ENCODE measurements around the gene GPR179. TPM values are rescaled to one million over a fixed set of nuclear protein-coding genes. Genes with fewer than 3 reads are reported as not detected.

The GPR179 gene
- not detected in 2 replicates for total RNA-seq

GRCh38 chr17:38343608-38344419, at the start of gene GPR179:
Gene GPR179 (minus strand): TSS chr17:38343956. CDS start chr17:38343789, 167 bp downstream.
- no peak for DNase-seq

GRCh38 chr17:38379448-38379847, 35.7 kb upstream of the GPR179 start:
- DNase-seq: no peak

DNA sequence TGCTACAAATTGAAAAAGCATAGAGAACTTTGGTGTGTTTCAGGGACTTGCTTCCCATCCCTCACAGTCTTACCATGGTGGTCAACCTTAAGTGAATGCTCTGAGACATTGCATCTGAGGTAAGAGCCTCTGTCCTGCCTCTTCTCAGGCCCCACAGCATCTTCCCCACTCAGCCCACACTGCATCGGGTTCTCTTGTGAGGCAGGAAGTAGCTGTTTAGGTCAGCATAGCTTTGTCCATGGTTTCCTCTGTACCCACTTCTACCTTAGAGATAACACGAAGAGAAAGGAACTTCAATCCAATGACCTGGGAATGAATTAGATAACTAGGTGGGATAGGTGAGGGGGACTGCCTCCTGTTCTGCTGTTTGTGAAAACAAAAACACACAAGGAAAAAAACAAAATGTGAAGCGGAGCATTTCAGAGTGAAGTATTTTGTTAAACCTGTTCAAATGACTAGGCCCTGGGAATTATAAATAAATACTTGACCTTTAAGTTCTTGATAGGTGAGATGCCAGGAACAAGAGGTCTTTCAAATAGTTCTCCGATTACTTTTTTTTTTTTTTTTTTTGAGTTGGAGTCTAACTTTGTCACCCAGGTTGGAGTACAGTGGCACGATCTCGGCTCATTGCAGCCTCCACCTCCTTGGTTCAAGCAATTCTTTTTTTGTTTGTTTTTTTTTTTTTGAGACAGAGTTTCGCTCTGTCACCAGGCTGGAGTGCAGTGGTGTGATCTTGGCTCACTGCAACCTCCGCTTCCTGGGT, 25.5 kb upstream of the GPR179 start:
- no peak for DNase-seq

DNA sequence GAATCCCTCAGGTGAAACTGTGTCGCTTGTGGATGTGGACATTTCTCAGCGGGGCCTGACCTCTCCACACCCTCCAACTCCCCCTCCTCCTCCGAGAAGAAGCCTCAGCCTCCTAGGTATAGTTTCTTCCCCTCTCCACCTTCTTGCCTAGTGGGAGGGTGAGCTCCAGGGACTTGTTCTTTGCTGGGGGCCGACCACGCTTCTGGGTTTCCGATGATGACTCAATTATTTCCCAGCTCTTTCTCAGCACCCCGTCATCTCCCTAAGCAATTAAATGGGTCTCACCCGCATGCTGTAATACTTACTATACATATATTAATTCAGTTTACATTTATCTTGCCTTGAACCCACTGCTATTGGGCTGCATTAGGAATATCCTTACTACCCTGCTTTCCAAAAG, 21.0 kb upstream of the GPR179 start:
- DNase-seq: no peak

DNA sequence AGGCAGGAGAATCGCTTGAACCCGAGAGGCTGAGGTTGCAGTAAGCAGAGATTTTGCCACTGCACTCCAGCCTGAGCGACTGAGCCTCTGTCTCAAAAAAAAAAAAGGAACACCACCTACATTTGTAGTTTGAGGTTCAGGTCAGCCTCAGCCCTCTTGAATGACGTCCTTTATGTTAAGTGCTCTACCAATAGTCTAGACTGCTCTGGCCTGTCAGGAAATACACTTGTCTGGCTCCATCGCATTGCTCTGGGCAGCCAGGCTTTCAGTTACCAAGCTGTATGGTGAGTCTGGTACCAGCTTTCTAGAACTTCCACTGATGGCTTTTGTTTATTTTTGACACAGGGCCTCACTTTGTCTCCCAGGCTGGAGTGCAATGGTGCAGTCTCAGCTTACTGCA, 19.3 kb upstream of the GPR179 start:
- no peak for DNase-seq

DNA sequence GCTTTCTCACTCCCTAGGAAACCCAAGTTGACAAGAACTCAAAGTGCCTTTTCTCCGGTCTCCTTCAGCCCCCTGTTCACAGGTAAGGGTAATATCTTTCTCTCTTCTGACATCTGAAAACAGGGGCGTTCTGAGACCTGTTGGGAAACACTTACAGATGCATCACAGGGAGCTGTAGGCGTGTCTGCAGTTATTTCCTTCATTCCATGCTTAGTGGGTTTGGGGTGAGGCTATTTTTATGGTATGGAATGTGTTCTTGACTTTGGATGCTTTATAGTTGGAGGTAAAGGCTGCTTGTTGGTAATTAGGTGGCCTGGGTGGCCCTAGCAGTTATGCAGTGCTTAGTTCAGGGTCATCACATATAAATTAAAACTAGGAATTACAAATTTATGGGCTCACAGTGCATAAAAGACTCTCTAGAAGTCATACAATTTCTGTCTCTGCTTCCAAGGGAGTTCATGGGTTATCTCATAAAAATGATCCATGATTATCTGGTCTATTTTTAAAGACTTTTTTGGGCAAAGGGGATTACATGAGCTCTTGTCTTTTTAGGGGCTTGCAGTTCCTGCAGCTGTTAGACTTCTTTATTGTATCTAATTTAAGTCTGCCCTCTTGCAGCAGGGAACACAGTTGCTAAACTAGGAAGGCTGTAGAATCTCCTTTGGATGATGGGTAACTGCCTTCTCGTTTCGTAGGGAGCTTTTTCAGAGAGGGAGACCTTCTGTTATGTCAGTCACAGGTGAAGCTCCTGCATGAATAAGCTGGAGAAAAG, 18.1 kb upstream of the GPR179 start:
- DNase-seq: no peak

DNA sequence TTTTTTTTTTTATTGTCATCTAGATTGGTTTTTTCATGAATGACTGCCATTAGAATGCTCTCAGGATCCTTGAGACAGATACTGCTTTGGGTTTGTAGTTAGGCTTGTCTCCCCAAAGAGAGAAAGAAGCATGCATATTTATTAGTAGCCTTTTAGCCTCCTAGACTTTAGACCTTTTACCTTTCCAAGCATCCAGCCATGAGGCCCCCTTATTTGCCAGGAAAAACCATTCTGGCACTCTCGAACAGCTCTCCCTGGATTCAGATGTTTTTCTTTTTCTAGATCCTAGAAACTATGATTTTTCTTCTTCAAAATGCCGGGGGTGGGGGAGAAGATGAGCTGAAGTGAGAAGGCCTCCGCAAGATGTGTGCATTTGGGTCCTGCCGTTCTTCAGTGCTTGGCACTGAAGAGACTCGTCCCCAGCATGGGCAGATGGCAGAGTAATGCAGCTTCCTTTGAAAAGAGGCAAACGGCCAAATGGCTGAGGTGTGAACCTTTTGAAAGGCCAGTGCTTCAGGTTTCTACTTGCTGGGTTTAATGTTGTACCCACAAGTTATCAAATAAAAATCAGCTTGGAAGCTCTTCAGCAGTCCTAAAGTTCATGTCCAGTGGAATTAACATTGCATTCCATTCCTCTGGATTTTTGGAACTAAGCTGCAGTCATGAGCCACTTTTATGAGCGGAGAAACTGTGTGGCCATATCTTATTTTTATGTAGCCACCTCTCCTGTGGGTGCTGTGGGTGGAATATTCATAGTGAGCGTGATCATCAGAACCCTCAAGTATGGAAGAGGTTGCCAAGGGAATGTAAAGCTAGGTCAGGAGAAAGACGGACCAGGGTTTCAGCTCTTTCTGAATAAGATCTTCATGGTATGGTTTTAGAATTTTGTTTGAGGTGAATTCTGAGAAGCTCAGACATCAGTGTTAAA, 15.1 kb upstream of the GPR179 start:
- no peak for DNase-seq

GRCh38 chr17:38357486-38358123, 13.8 kb upstream of the GPR179 start:
- no peak for DNase-seq

DNA sequence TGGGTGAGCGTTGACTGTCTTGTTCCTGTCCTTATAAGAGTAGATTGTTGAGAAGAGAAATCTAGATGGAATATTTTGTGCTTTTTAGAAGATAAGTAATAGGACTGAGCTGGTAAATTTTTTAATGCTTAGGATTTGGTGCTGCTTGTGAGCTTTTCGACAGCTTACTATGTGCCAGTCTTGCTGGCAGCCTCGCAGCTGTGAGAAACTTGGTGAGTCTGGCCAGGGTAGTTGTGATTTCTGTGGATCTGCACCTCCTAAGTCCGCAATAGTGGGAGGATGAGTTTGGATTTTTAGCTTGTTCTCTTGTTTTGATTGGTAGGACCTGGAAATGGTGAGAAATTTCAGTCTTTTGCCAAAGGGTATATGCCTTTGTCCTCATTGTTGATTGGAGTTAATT, 11.5 kb upstream of the GPR179 start:
- DNase-seq: no peak

DNA sequence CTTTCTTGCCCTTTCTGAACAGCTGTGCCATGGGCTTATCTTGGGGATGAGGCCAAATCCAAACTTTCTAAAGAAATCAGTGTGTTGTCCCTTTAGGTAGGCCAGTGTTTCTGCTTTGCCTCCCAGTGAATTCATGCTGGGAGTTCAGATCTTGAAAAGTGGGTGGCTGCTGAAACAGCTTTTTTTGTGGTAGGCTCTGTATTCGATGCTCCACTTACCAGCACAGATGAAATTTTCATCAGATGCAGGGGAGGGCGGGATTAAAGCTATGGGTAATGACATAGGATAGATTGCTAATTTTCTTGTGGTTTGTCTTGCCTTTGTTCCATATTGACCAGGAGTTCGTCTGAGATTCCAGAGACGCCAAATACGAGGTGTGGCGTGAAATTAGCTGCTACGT, 10.7 kb upstream of the GPR179 start:
- DNase-seq: no peak

DNA sequence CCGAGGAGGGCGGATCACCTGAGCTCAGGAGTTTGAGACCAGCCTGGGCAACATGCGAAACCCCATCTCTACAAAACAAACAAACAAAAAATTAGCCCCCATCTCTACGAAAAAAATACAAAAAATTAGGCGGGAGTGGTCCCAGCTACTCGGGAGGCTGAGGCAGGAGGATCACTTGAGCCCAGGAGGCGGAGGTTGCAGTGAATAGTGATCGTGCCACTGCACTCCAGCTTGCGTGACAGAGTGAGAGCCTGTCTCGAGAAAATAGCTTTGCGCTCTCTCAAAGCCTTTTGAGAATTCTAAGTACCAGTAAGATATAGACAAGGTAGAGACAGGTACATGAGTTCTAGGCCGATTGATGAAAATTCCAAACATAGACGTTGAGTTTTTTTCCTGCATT, 9.9 kb upstream of the GPR179 start:
- DNase-seq: no peak

DNA sequence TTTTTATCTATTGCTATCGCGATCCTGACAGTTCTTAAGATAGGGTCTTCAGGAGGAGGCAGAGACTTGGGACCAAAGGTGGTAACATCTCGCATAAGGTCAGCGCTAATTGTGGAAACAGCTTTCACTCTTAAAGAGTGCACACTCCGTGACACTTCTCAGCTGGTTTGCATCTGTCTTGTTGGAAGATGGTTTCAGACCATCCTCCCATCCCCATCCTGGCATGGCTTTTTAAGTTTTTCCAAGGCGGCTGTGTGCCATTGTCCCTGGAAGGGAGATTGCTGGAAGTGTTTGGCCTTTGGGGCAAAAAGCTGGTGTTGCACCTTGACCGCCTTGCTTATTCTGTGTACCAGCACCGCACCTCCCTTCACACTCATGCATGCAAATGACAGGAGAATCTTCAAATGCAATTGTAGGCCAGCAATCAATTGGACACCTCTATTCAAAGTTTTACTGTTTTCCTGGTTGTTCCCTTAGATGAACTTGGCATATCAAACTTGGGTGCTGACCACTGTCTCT, 9.4 kb upstream of the GPR179 start:
- no peak for DNase-seq

GRCh38 chr17:38352245-38353085, 8.7 kb upstream of the GPR179 start:
- peak; percentile 47 for DNase-seq

DNA sequence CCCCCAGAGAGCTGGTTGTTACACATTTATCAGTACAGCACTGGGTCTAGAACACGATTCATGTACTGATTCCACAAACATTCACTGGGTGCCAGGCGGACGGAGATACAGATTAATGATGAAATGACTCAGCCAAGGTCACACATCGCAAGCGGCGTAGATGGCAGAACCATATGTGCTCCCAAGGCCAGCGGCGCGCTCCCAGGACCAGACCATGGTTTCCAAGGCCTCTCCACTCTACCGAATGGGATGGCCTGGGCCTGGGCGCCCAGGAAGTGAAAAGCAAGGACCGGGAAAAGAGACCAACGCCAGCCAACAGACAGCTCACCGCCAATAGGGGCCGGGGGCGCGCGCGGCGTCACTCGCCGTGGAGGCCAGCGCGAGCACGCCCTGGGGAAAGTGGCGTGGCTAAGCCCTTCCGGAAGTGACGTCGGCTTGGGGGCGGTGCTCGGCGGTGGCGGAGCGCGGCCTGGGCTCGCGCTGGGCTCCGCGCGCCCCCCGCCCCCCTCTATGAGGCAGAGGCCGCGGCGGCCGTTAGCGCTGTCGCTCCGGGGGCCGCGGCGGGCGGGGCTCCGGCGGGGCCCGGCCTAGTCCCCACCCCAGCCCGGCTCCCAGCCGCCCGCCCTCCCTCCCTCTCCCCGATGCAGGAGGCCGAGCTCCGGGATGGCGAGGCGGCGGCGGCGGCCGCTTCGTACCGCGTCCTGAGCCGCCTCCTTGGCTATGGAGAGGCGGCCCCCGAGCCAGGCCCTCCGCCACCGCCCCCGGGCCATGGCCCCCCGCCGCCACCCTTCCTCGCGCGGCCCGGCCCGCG, 7.9 kb upstream of the GPR179 start, which contains the start of gene SOCS7:
TSS of gene SOCS7 (plus strand) at position 433 of the 811 bp plus-strand sequence. CDS start at position 642, 209 bp downstream.
- peak; percentile 94 for DNase-seq

GRCh38 chr17:38350035-38350434, 6.3 kb upstream of the GPR179 start:
- DNase-seq: no peak

- peak; percentile 91 for DNase-seq
Measured at GRCh38 chr17:38349097-38349730, 5.5 kb upstream of the GPR179 start.

DNA sequence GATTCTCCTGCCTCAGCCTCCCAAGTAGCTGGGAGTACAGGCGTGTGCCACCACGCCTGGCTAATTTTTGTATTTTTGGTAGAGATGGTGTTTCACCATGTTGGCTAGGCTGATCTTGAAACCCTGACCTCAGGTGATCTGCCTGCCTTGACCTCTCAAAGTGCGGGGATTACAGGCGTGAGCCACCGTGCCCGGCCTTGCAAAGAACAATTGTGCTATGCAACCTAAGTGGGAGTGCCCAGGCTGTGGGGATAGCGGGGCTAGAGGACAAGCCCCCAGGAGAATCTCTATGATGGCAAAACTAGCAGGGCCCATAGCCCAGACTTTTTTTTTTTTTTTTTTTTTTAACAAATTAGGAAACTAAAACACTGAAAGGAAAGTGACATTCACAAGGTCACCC, 2.0 kb upstream of the GPR179 start:
- no peak for DNase-seq

GRCh38 chr17:38344420-38344745, 627 bp upstream of the GPR179 start:
- DNase-seq: no peak
